Measurements from ENCODE around the gene RAB27B. TPM values are rescaled to one million over a fixed set of nuclear protein-coding genes. Genes with fewer than 3 reads are reported as not detected.

The RAB27B gene
- total and polyA plus RNA-seq, 2 donors (not counting 1 experiment from before 2014, with no cell fraction given) = 0.01 to 0.07 TPM

- Histone ChIP-seq H2AFZ (ENCODE audit: insufficient read depth, low read depth, low read length, poor library complexity, severe bottlenecking) (no peak overlapping the region), H3K27me3 (replicated peaks in 1 of 4; ENCODE audit: control extremely low read depth in 1 of 4, control insufficient read depth in 3 of 4, insufficient read depth in 4 of 4, low read length in 3 of 4) (peaks cover 0 to 2% (median 0%) of the 10 kb centered on the region in 4 experiments), H3K4me3 (ENCODE audit: control extremely low read depth in 1 of 5, extremely low read depth in 1 of 5, insufficient read depth in 1 of 5, low read depth in 2 of 5, low read length in 4 of 5) (no peak overlapping the region), H3K27ac (ENCODE audit: low read length in 2 of 2) (no peak overlapping the region), H3K9ac (ENCODE audit: low read length) (no peak overlapping the region), H3K36me3 (replicated peaks in 1 of 2; ENCODE audit: control extremely low read depth in 1 of 2, control insufficient read depth in 1 of 2, extremely low read depth in 1 of 2, insufficient read depth in 2 of 2, low read length in 1 of 2) (no peaks in the 10 kb centered on the region), H3K4me2 (replicated peaks; ENCODE audit: low read depth, low read length, poor library complexity, severe bottlenecking) (no peak overlapping the region), H3K4me1 (ENCODE audit: control insufficient read depth in 2 of 2, insufficient read depth in 2 of 2, low read length in 2 of 2) (no peaks in the 10 kb centered on the region), H3K9me3 (ENCODE audit: control extremely low read depth in 1 of 3, control insufficient read depth in 2 of 3, insufficient read depth in 1 of 3, low read length in 2 of 3) (peaks cover 0 to 18% (median 0%) of the 10 kb centered on the region in 3 donors), H3K79me2 (ENCODE audit: control insufficient read depth, insufficient read depth, low read length) (no peaks in the 10 kb centered on the region), H4K20me1 (ENCODE audit: control insufficient read depth, insufficient read depth, low read length, poor library complexity, severe bottlenecking) (no peaks in the 10 kb centered on the region)
- DNase-seq (no peak), ATAC-seq (ENCODE audit: low read depth) (no peak)
- ChIA-PET POLR2A (no interaction called here), CTCF (no interaction called here)
- H3K27me3 Mint-ChIP-seq = peaks cover 9% of the 10 kb centered on the region
- no peaks in the 10 kb centered on the region for H3K9me3 Mint-ChIP-seq (ENCODE audit: insufficient read depth)
- H3K4me1 Mint-ChIP-seq = no peaks in the 10 kb centered on the region
- no peak overlapping the region for H3K27ac Mint-ChIP-seq
- WGBS (ENCODE audit: insufficient coverage) = no CpG with 5 or more reads among the region's 2 CpGs
- no peak overlapping the region for H3K4me3 Mint-ChIP-seq
- TF ChIP-seq EZH2 (IDR thresholded peaks at IDR 0.05; ENCODE audit: borderline replicate concordance, insufficient read depth, low read depth, low read length, poor library complexity, severe bottlenecking) = no peak
- TF ChIP-seq CTCF (IDR thresholded peaks at IDR 0.05) = no peak
- intact Hi-C loops (cut with micrococcal nuclease) = no loop called here
These were observed 83.3 kb downstream of the RAB27B start for GRCh38 chr18:54911551-54911950.

GRCh38 chr18:54914816-54915215 is 86.5 kb downstream of the RAB27B start:
- Histone ChIP-seq H3K79me2 (ENCODE audit: control insufficient read depth, insufficient read depth, low read length) (no peaks in the 10 kb centered on the region), H3K27me3 (replicated peaks in 1 of 4; ENCODE audit: control extremely low read depth in 1 of 4, control insufficient read depth in 3 of 4, insufficient read depth in 4 of 4, low read length in 3 of 4) (peaks cover 0 to 2% (median 0%) of the 10 kb centered on the region in 4 experiments), H3K36me3 (replicated peaks in 1 of 2; ENCODE audit: control extremely low read depth in 1 of 2, control insufficient read depth in 1 of 2, extremely low read depth in 1 of 2, insufficient read depth in 2 of 2, low read length in 1 of 2) (no peaks in the 10 kb centered on the region), H3K4me1 (ENCODE audit: control insufficient read depth in 2 of 2, insufficient read depth in 2 of 2, low read length in 2 of 2) (no peaks in the 10 kb centered on the region), H4K20me1 (ENCODE audit: control insufficient read depth, insufficient read depth, low read length, poor library complexity, severe bottlenecking) (no peaks in the 10 kb centered on the region), H3K4me3 (ENCODE audit: control extremely low read depth in 1 of 5, extremely low read depth in 1 of 5, insufficient read depth in 1 of 5, low read depth in 2 of 5, low read length in 4 of 5) (no peak overlapping the region), H2AFZ (ENCODE audit: insufficient read depth, low read depth, low read length, poor library complexity, severe bottlenecking) (no peak overlapping the region), H3K9me3 (ENCODE audit: control extremely low read depth in 1 of 3, control insufficient read depth in 2 of 3, insufficient read depth in 1 of 3, low read length in 2 of 3) (peaks cover 0 to 13% (median 0%) of the 10 kb centered on the region in 3 donors), H3K4me2 (replicated peaks; ENCODE audit: low read depth, low read length, poor library complexity, severe bottlenecking) (no peak overlapping the region), H3K27ac (ENCODE audit: low read length in 2 of 2) (no peak overlapping the region), H3K9ac (ENCODE audit: low read length) (no peak overlapping the region)
- H3K9me3 Mint-ChIP-seq (ENCODE audit: insufficient read depth) = no peaks in the 10 kb centered on the region
- no peak overlapping the region for H3K27ac Mint-ChIP-seq
- CTCF ChIA-PET = no interaction called here
- no peak overlapping the region for H3K4me3 Mint-ChIP-seq
- TF ChIP-seq CTCF (IDR thresholded peaks at IDR 0.05) (no peak), EZH2 (IDR thresholded peaks at IDR 0.05; ENCODE audit: borderline replicate concordance, insufficient read depth, low read depth, low read length, poor library complexity, severe bottlenecking) (no peak)
- ATAC-seq (ENCODE audit: low read depth) = no peak
- DNase-seq = no peak
- H3K4me1 Mint-ChIP-seq = no peaks in the 10 kb centered on the region
- intact Hi-C loops (cut with micrococcal nuclease) = no loop called here
- peaks cover 6% of the 10 kb centered on the region for H3K27me3 Mint-ChIP-seq
- POLR2A ChIA-PET = no interaction called here
- no CpG with 5 or more reads among the region's 4 CpGs for WGBS (ENCODE audit: insufficient coverage)
